ELF-1 (cell line): ENCODE data around the gene FBXW5.

Experiments used
- DNase-seq: peaks from one replicate; pipeline ENCODE4 v3.0.0-alpha.2; 2016; ENCODE audit warnings: low read depth, low spot score

The FBXW5 gene

GRCh38 chr9:136910901-136911245, 33.7 kb downstream of the FBXW5 start:
- DNase-seq: no peak

GRCh38 chr9:136910197-136910900, 34.2 kb downstream of the FBXW5 start:
- DNase-seq: no peak

GRCh38 chr9:136907011-136907914, 37.3 kb downstream of the FBXW5 start:
- DNase-seq: no peak

- no peak for DNase-seq
Observed at GRCh38 chr9:136906266-136906665, 38.3 kb downstream of the FBXW5 start.

GRCh38 chr9:136903041-136903554, 41.4 kb downstream of the FBXW5 start:
- DNase-seq: no peak

GRCh38 chr9:136902259-136902821, 42.2 kb downstream of the FBXW5 start:
- DNase-seq: no peak

- DNase-seq: no peak
Observed at GRCh38 chr9:136901516-136902258, 42.9 kb downstream of the FBXW5 start.

- DNase-seq: no peak
Observed at GRCh38 chr9:136900988-136901515, 43.5 kb downstream of the FBXW5 start.

- DNase-seq: no peak
Observed at GRCh38 chr9:136900556-136900955, 44.0 kb downstream of the FBXW5 start.

- no peak for DNase-seq
Observed at GRCh38 chr9:136899196-136899595, 45.3 kb downstream of the FBXW5 start.

GRCh38 chr9:136898483-136899100, 45.9 kb downstream of the FBXW5 start:
- DNase-seq: no peak

- DNase-seq: peak; percentile 18
Observed at GRCh38 chr9:136896027-136896426, 48.5 kb downstream of the FBXW5 start.

GRCh38 chr9:136890661-136891060, 53.9 kb downstream of the FBXW5 start:
- DNase-seq: no peak
